Fibroblast of lung (primary cell): Measurements from ENCODE around the gene LSAMP. TPM values are rescaled to one million over a fixed set of nuclear protein-coding genes. Genes with fewer than 3 reads are reported as not detected.

ENCODE experiments used
- DNase-seq, 2 donors: peaks; one replicate each; pipeline versions ENCODE4 v3.0.0 to v3.0.0-alpha.2; 2010; ENCODE audit warnings: low read depth in 2 of 2
- H2AFZ ChIP-seq: 2 replicates; pipeline ENCODE4 v1.5.1; 2012; ENCODE audit warnings: low read length, control low read depth, inconsistent platforms
- H3K27ac ChIP-seq: 2 replicates; pipeline ENCODE4 v1.5.1; 2011; ENCODE audit warnings: low read length, control low read depth; ENCODE audit not compliant: insufficient read depth
- H3K27me3 ChIP-seq: 2 replicates; pipeline ENCODE4 v1.5.1; 2011; ENCODE audit warnings: mild to moderate bottlenecking, low read length; ENCODE audit not compliant: control insufficient read depth, insufficient read depth
- H3K36me3 ChIP-seq: 2 replicates; pipeline ENCODE4 v1.5.1; 2011; ENCODE audit warnings: low read length; ENCODE audit not compliant: control insufficient read depth, insufficient read depth
- H3K4me1 ChIP-seq: 2 replicates; pipeline ENCODE4 v1.5.1; 2011; ENCODE audit warnings: low read length; ENCODE audit not compliant: control insufficient read depth, insufficient read depth; ENCODE audit errors: extremely low read depth
- H3K4me2 ChIP-seq: 2 replicates; pipeline ENCODE4 v1.5.1; 2011; ENCODE audit warnings: low read length, control low read depth; ENCODE audit not compliant: insufficient read depth; ENCODE audit errors: extremely low read depth
- H3K4me3 ChIP-seq, 4 experiments: fragments of 200-600 bp in 1 of 4; sonication (generic) in 1 of 4; replicated peaks in 1 of 4; 2 replicates each; pipeline ENCODE4 v1.5.1; 2011 to 2016; ENCODE audit warnings: low read length in 4 of 4, low read depth in 3 of 4, mild to moderate bottlenecking in 3 of 4, control low read depth in 2 of 4, inconsistent platforms in 1 of 4, mixed read lengths in 1 of 4; ENCODE audit not compliant: insufficient read depth in 1 of 4; ENCODE audit errors: control extremely low read depth in 1 of 4
- H3K79me2 ChIP-seq: 2 replicates; pipeline ENCODE4 v1.5.1; 2012; ENCODE audit warnings: mild to moderate bottlenecking, low read length, inconsistent platforms; ENCODE audit not compliant: control insufficient read depth, insufficient read depth
- H3K9ac ChIP-seq: 2 replicates; pipeline ENCODE4 v1.5.1; 2011; ENCODE audit warnings: mild to moderate bottlenecking, low read length, control low read depth; ENCODE audit not compliant: insufficient read depth
- H3K9me3 ChIP-seq: 2 replicates; pipeline ENCODE4 v1.5.1; 2012; ENCODE audit warnings: low read depth, low read length; ENCODE audit not compliant: control insufficient read depth, insufficient read depth
- H4K20me1 ChIP-seq: 2 replicates; pipeline ENCODE4 v1.5.1; 2011; ENCODE audit warnings: low read length; ENCODE audit not compliant: control insufficient read depth, insufficient read depth; ENCODE audit errors: extremely low read depth
- EZH2 ChIP-seq: IDR thresholded peaks from 2 replicates; pipeline ENCODE4 v1.5.1; 2012; ENCODE audit warnings: low read length, control low read depth, mild to moderate bottlenecking; ENCODE audit errors: missing control alignments
- polyA plus RNA-seq, 2 donors: library from polyadenylated mRNA; depleted of rRNA in 1 of 2; stranded (reverse) in 1 of 2; unstranded in 1 of 2; fragments of >200 nt; gene quantifications; 2 replicates each; pipeline ENCODE4 v1.2.1, GENCODE V29; 2011 to 2012; ENCODE audit warnings: missing spikeins in 1 of 2
- total RNA-seq: library from RNA; depleted of rRNA; stranded (reverse); fragments of >200 nt; gene quantifications from 2 replicates; pipeline ENCODE4 v1.2.1, GENCODE V29; 2014
- TF ChIP-seq, protein P1 (sequence below), 2 donors: IDR thresholded peaks in 1 of 2; conservative IDR thresholded peaks in 1 of 2; 1 replicate in 1 of 2; 2 replicates in 1 of 2; pipeline ENCODE4 v1.5.1; 2011 to 2012; ENCODE audit warnings: low read length in 2 of 2, control low read depth in 1 of 2, inconsistent platforms in 1 of 2, low read depth in 1 of 2, mild to moderate bottlenecking in 1 of 2

LSAMP gene
- total and polyA plus RNA-seq, 2 donors (not counting 1 experiment from before 2014, with no cell fraction given) = 4.8 to 5.9 TPM

GRCh38 chr3:116254541-116254940 lies 190.7 kb downstream of the LSAMP start:
- H3K9me3 ChIP-seq = no peaks in the 10 kb centered on the region
- H3K4me2 ChIP-seq = no peak overlapping the region
- no peaks in the 10 kb centered on the region for H3K27me3 ChIP-seq
- no peaks in the 10 kb centered on the region for H3K36me3 ChIP-seq
- H4K20me1 ChIP-seq = no peaks in the 10 kb centered on the region
- no peak overlapping the region for H2AFZ ChIP-seq
- no peaks in the 10 kb centered on the region for H3K79me2 ChIP-seq
- H3K27ac ChIP-seq = no peak overlapping the region
- H3K9ac ChIP-seq = no peak overlapping the region
- DNase-seq = peak in 1 of 2 donors; percentile 73
- no peak overlapping the region for H3K4me3 ChIP-seq
- no peaks in the 10 kb centered on the region for H3K4me1 ChIP-seq
- TF ChIP-seq, protein P1, sequence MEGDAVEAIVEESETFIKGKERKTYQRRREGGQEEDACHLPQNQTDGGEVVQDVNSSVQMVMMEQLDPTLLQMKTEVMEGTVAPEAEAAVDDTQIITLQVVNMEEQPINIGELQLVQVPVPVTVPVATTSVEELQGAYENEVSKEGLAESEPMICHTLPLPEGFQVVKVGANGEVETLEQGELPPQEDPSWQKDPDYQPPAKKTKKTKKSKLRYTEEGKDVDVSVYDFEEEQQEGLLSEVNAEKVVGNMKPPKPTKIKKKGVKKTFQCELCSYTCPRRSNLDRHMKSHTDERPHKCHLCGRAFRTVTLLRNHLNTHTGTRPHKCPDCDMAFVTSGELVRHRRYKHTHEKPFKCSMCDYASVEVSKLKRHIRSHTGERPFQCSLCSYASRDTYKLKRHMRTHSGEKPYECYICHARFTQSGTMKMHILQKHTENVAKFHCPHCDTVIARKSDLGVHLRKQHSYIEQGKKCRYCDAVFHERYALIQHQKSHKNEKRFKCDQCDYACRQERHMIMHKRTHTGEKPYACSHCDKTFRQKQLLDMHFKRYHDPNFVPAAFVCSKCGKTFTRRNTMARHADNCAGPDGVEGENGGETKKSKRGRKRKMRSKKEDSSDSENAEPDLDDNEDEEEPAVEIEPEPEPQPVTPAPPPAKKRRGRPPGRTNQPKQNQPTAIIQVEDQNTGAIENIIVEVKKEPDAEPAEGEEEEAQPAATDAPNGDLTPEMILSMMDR (conservative IDR thresholded peaks at IDR 0.05 in 1 of 2, IDR thresholded peaks at IDR 0.05 in 1 of 2; ENCODE audit: low read depth in 1 of 2, low read length in 2 of 2) = no peak
- no peak for TF ChIP-seq EZH2

- Histone ChIP-seq H3K9ac (no peak overlapping the region), H3K4me1 (no peaks in the 10 kb centered on the region), H2AFZ (no peak overlapping the region), H3K27ac (no peak overlapping the region), H3K9me3 (no peaks in the 10 kb centered on the region), H4K20me1 (no peaks in the 10 kb centered on the region), H3K36me3 (no peaks in the 10 kb centered on the region), H3K27me3 (no peaks in the 10 kb centered on the region), H3K4me2 (no peak overlapping the region), H3K79me2 (no peaks in the 10 kb centered on the region), H3K4me3 (no peak overlapping the region)
- TF ChIP-seq, protein P1 (conservative IDR thresholded peaks at IDR 0.05 in 1 of 2, IDR thresholded peaks at IDR 0.05 in 1 of 2; ENCODE audit: low read depth in 1 of 2, low read length in 2 of 2) = no peak
- TF ChIP-seq EZH2 = no peak
- peak in 1 of 2 donors; percentile 23 for DNase-seq
These were observed 191.8 kb downstream of the LSAMP start for GRCh38 chr3:116253511-116253910.

DNA sequence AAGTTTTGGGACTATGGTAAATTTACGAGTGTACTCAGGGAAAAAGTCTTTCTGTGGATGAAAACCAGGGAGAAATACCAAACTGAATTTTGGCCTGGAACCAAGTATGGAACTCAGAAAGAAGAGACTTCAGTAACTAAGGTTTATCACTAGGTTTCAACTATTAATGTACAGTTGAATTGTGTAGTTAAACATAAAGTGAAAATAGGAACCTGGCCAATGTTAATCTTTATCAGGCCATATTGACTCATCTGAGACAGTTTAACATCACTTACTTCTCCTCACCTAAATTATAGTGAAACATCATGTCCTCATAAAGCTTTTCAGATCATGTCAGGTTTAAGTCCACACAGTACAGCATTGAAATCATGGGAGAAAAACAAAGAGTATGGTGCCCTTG lies 197.7 kb downstream of the LSAMP start:
- Histone ChIP-seq H3K4me2 (no peak overlapping the region), H2AFZ (no peak overlapping the region), H4K20me1 (no peaks in the 10 kb centered on the region), H3K9ac (no peak overlapping the region), H3K27ac (no peak overlapping the region), H3K9me3 (no peaks in the 10 kb centered on the region), H3K27me3 (no peaks in the 10 kb centered on the region), H3K36me3 (no peaks in the 10 kb centered on the region), H3K4me3 (no peak overlapping the region), H3K4me1 (no peaks in the 10 kb centered on the region), H3K79me2 (no peaks in the 10 kb centered on the region)
- DNase-seq = no peak
- TF ChIP-seq, protein P1 (conservative IDR thresholded peaks at IDR 0.05 in 1 of 2, IDR thresholded peaks at IDR 0.05 in 1 of 2; ENCODE audit: low read depth in 1 of 2, low read length in 2 of 2) = no peak
- no peak for TF ChIP-seq EZH2
